NCI-H1436 (cell line): ENCODE measurements around the gene ACER1.

Source experiments
- DNase-seq: peaks from one replicate; lab custom pipeline; 2025; lab: John Stamatoyannopoulos, UW

The ACER1 gene

GRCh38 chr19:6267552-6268381 is 65.6 kb downstream of the ACER1 start:
- DNase-seq: no peak

- no peak for DNase-seq
Measured at GRCh38 chr19:6264803-6265202, 68.6 kb downstream of the ACER1 start.

- DNase-seq: no peak
Measured at GRCh38 chr19:6263735-6264444, 69.5 kb downstream of the ACER1 start.

- DNase-seq: no peak
Measured at GRCh38 chr19:6263306-6263705, 70.1 kb downstream of the ACER1 start.

- DNase-seq: no peak
Measured at GRCh38 chr19:6262519-6262918, 70.9 kb downstream of the ACER1 start.

- DNase-seq: no peak
Measured at GRCh38 chr19:6261883-6262282, 71.5 kb downstream of the ACER1 start.

- no peak for DNase-seq
Measured at GRCh38 chr19:6260912-6261650, 72.3 kb downstream of the ACER1 start.

- DNase-seq: no peak
Measured at GRCh38 chr19:6260376-6260775, 73.0 kb downstream of the ACER1 start.

- DNase-seq: no peak
Measured at GRCh38 chr19:6259312-6259861, 74.0 kb downstream of the ACER1 start.

GRCh38 chr19:6258812-6259311 is 74.5 kb downstream of the ACER1 start:
- no peak for DNase-seq
